Activated T-cell treated with anti-CD3 and anti-CD28 coated beads for 1 hour (primary cell): Measurements from ENCODE around the gene PHACTR4.
A peak's percentile ranks its signal among the peaks of the same experiment; 100 is the strongest.
"Not testable (repeated sequence)": the region's sequence is repeated elsewhere in the genome, so short reads cannot be mapped to it uniquely, and the experiment has no call there.

ENCODE experiments used
- DNase-seq: peaks from one replicate; pipeline ENCODE4 v3.0.0-alpha.2; 2020; ENCODE audit warnings: low read depth

PHACTR4 gene

GRCh38 chr1:28369371-28370238 lies at the start of gene PHACTR4:
Gene PHACTR4 (plus strand): TSS chr1:28369740. CDS start chr1:28407448, 37,708 bp downstream.
- peak; percentile 64 for DNase-seq

GRCh38 chr1:28322194-28322593 lies 47.3 kb upstream of the PHACTR4 start:
- no peak for DNase-seq

DNA sequence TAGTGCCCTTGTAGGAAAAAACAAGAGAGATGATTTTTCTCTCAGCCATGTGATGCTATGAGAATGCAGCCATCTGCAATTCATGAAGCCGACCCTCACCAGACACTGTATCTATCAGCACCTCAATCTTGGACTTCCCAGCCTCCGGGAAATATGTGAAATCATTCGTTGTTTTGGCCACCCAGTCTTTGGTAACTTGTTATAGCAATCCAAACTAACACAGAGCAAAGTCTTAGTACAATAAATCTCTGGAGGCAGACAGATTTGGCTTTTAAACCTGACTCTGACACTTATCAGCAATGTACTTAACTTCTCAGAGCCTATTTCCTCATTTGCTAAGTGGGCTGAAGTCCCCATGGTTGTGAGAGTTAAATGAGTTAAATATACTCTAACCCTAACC lies 45.8 kb upstream of the PHACTR4 start:
- DNase-seq: no peak

GRCh38 chr1:28326515-28326914 lies 43.0 kb upstream of the PHACTR4 start:
- DNase-seq: no peak

DNA sequence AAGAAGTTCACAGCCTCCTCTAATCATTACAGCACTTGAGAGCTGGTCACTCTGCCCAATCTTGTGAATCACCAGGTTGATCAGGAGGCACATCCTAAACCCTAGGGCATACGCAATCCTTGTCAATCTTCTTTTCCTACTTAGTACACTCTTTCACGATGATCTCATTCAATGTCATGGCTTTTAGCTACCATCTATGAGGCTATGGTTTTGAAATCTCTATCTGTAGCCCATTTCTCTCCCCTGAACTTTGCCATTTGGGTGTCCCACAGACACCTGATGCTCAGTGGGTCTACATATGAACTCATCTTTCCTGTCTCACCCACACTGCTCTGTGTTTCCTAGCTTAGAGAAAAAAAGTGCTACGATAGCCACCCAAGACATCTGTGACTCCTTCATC lies 42.6 kb upstream of the PHACTR4 start:
- no peak for DNase-seq

DNA sequence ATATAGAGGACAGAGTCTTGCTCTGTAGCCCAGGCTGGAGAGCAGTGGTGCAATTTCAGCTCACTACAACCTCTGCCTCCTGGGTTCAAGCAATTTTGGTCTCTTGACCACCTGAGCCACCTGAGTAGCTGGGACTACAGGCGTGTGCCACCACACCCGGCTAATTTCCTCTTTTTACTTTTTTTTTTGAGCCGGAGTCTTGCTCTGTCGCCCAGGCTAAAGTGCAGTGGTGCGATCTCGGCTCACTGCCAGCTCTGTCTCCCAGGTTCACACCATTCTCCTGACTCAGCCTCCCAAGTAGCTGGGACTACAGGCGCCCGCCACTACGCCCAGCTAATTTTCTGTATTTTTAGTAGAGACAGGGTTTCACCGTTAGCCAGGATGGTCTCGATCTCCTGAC lies 42.1 kb upstream of the PHACTR4 start:
- not testable (repeated sequence) for DNase-seq

GRCh38 chr1:28328228-28328648 lies 41.3 kb upstream of the PHACTR4 start:
- DNase-seq: no peak

DNA sequence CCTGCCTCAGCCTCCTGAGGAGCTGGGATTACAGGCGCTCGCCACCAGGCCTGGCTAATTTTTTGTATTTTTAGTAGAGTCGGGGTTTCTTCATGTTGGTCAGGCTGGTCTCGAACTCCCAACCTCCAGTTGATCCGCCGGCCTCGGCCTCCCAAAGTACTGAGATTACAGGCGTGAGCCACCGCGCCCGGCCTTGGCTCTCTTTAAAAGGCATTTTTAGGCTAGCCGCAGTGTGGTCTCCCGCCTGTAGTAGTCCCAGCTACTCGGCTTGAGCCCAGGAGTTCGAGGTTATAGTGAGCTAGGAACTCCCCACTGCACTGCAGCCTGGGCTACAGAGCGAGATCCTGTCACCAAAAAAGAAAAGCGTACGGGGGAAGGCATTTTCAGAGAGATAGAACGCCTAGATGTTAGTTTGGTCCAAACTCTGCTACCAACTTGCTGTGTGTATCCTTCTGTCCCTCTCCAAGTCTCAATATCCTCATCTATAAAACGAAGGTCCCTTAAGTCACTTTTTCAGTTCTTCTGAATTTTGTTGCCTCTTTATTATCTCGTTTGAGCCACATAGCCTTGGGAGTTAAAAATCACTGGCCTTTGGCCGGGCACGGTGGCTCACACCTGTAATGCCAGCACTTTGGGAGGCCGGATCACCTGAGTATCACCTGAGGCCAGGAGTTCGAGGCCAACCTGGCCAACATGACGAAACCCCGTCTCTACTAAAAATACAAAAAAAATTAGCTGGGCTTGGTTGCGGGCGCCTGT lies 40.0 kb upstream of the PHACTR4 start:
- peak; percentile 3 for DNase-seq

DNA sequence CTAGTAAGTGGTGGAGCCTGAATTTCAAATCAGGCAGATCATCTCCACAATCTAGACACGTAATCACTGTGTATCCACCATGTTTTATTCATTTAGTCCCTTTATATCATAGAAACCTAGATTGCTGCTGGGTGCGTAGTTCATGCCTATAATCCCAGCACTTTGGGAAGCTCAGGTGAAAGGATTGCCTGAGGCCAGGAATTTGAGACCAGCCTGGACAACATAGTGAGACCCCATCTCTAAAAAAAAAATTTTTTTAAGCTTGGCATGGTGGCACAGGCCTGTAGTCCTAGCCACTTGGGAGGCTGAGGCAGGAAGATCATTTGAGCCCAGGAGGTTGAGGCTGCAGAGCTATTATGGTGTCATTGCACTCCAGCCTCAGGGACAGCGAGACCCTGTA lies 30.6 kb upstream of the PHACTR4 start:
- DNase-seq: no peak

- no peak for DNase-seq
Observed at GRCh38 chr1:28339551-28339950, 30.0 kb upstream of the PHACTR4 start.

GRCh38 chr1:28340221-28340974 lies 29.1 kb upstream of the PHACTR4 start:
- DNase-seq: no peak

- DNase-seq: no peak
Observed at GRCh38 chr1:28341591-28341990, 27.9 kb upstream of the PHACTR4 start.

GRCh38 chr1:28343405-28343804 lies 26.1 kb upstream of the PHACTR4 start:
- DNase-seq: no peak

DNA sequence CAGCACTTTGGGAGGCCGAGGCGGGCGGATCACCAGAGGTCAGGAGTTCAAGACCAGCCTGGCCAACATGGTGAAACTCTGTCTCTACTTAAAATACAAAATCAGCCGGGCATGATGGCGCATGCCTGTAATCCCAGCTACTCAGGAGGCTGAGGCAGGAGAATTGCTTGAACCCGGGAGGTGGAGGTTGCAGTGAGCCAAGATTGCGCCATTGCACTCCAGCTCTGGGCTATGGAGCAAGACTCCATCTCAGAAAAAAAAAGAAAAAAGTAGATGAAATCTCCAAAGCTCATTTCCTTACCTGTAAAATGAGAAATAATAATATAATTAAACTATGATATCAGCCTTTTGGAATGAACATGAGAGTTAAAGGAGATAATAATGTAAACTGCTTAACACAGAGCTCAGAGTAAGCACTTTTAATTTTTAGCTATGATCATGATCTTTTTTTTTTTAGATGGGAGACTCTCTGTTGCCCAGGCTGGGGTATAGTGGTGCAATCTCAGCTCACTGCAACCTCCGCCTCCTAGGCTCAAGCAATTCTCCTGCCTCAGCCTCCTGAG lies 16.2 kb upstream of the PHACTR4 start:
- not testable (repeated sequence) for DNase-seq

- DNase-seq: no peak
Observed at GRCh38 chr1:28354121-28354520, 15.4 kb upstream of the PHACTR4 start.

DNA sequence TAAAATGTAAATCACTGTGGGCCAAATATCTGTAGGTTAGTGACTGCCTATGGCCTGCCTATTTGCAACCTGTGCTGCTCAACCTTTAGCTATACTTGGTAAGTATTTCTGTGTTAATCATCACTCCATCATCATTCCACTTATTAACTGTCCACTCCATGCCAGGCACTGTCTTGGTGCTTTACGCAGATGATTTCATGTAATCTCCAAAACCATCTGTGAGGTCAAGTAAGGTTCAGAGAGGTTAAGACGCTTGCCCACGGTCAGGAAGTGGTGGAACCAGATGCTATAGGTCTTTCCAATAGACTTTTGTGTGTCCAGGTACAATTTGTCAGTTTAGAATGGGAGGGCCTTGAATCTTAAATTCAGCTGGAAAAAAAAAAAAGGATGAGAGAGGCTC lies 10.8 kb upstream of the PHACTR4 start:
- DNase-seq: no peak

DNA sequence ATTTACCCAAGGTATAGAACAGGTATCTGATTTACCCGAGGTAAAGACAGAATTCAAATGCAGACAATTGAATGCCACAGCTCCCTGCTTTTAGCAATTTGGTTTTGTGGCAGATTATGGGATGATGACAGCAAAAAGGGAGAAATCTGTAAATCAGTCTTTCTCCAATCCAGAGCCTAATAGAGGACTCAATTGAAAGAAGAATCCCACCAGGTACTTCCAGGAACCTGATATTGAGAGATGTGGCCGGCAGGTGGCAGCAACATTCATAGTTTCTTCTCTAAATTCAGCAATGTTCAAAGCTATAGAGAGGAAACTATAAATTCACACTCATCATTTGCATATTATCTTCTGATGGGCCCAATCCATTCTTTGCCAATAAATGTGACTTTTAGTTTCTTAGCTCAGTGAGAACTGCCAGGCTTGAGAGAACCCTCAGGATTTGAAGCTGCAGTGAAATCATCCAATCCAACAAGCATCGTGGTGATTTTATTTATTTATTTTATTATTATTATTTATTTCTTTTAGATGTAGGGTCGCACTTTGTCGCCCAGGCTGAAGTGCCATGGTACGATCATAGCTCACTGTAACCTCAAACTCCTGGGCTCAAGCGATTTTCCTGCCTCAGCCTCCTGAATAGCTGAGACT lies 9.8 kb upstream of the PHACTR4 start:
- peak; percentile 66 for DNase-seq

DNA sequence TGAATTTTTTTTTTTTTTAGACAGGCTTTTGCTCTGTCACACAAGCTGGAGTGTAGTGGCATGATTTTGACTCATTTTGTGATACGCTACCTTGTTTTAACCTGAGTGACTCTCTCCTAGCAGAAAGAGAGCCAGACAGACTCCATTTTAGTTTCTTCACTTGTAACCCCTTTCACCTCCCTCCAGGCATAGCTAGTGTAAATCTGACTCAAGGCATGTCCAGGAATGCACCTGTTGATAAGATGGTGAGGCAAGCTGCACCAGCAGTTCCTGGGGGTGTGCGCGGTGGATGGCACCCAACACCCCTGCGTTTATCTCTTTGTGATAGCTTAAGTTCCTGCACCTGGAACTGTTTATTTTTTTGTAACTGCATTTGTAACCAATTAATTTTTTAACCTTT lies 4.7 kb upstream of the PHACTR4 start:
- DNase-seq: no peak

GRCh38 chr1:28365864-28366263 lies 3.7 kb upstream of the PHACTR4 start:
- no peak for DNase-seq

DNA sequence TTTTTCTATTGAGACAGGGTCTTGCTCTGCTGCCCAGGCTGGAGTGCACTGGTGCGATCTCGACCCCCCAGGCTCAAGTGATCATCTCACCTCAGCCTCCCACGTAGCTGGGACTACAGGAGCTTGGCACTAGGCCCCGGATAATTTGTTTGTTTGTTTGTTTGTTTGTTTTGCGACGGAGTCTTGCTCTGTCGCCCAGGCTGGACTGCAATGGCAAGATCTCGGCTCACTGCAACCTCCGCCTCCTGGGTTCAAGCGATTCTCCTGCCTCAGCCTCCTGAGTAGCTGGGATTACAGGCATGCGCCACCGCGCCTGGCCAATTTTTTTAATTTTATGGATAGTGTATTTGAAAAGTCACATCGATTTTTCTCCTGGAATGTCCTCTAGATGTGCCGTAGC lies 932 bp upstream of the PHACTR4 start:
- not testable (repeated sequence) for DNase-seq

- DNase-seq: no peak
Observed at GRCh38 chr1:28370239-28371009, 884 bp downstream of the PHACTR4 start.
